Activated T-helper 1 cell treated with anti-CD3 and anti-CD28 coated beads, Interleukin-12 subunit alpha, Interleukin-12 subunit beta, Interleukin-2, Interleukin-4 antibody, amounts not matched to agents 30 ng/mL and 10 ng/mL and 1 ng/mL, durations not matched to agents 14 hours and 24 hours and 36 hours (primary cell): ENCODE data around the gene ATP2A2. TPM values are rescaled to one million over a fixed set of nuclear protein-coding genes. Genes with fewer than 3 reads are reported as not detected.

ENCODE experiments used
- DNase-seq: peaks from one replicate; pipeline ENCODE4 v3.0.0; 2021; ENCODE audit warnings: low spot score
- H3K27ac Mint-ChIP-seq: one replicate; pipeline ENCODE4 v1.8.0; 2021; ENCODE audit warnings: mild to moderate bottlenecking, mixed read lengths
- H3K27me3 Mint-ChIP-seq: one replicate; pipeline ENCODE4 v1.8.0; 2022; ENCODE audit warnings: mild to moderate bottlenecking, moderate library complexity, mixed read lengths; ENCODE audit not compliant: insufficient read depth
- H3K36me3 Mint-ChIP-seq: one replicate; pipeline ENCODE4 v1.8.0; 2021; ENCODE audit warnings: low read depth, mixed read lengths
- H3K4me1 Mint-ChIP-seq: one replicate; pipeline ENCODE4 v1.8.0; 2021; ENCODE audit warnings: low read depth, mixed read lengths
- H3K4me3 Mint-ChIP-seq: one replicate; pipeline ENCODE4 v1.8.0; 2021; ENCODE audit warnings: mild to moderate bottlenecking, moderate library complexity, mixed read lengths
- H3K9me3 Mint-ChIP-seq: one replicate; pipeline ENCODE4 v1.8.0; 2021; ENCODE audit warnings: mixed read lengths
- intact Hi-C: fragments of 100-400 bp; cut with micrococcal nuclease; formaldehyde crosslinking; loops from one replicate; pipeline ENCODE4 v1.15.1; 2024
- total RNA-seq: library from RNA; stranded (reverse); gene quantifications from 2 replicates; pipeline ENCODE4 v1.2.3, GENCODE V29; 2022

Gene ATP2A2
- total RNA-seq, 1 donor from 2014 or later = 208 TPM

- no peak overlapping the region for H3K27ac Mint-ChIP-seq
Measured at GRCh38 chr12:110269622-110270124, 11.4 kb upstream of the ATP2A2 start.

GRCh38 chr12:110270125-110270962 lies 10.7 kb upstream of the ATP2A2 start:
- Mint-ChIP-seq H3K4me3 (no peak overlapping the region), H3K27ac (no peak overlapping the region), H3K9me3 (no peaks in the 10 kb centered on the region), H3K27me3 (peaks cover 30% of the 10 kb centered on the region), H3K36me3 (no peaks in the 10 kb centered on the region), H3K4me1 (no peaks in the 10 kb centered on the region)
- DNase-seq = no peak
- intact Hi-C loops = no loop called here

More at GRCh38 chr12:110269622-110270124, 11.4 kb upstream of the ATP2A2 start:
- Mint-ChIP-seq H3K4me3 (no peak overlapping the region), H3K4me1 (no peaks in the 10 kb centered on the region), H3K9me3 (no peaks in the 10 kb centered on the region), H3K27me3 (peaks cover 32% of the 10 kb centered on the region), H3K36me3 (no peaks in the 10 kb centered on the region)
- no peak for DNase-seq
- intact Hi-C loops = no loop called here

- Mint-ChIP-seq H3K4me3 (no peak overlapping the region), H3K9me3 (no peaks in the 10 kb centered on the region), H3K36me3 (no peaks in the 10 kb centered on the region), H3K27me3 (peaks cover 32% of the 10 kb centered on the region), H3K27ac (no peak overlapping the region), H3K4me1 (no peaks in the 10 kb centered on the region)
- intact Hi-C loops = no loop called here
- no peak for DNase-seq
Measured at GRCh38 chr12:110271015-110271414, 10.0 kb upstream of the ATP2A2 start.

GRCh38 chr12:110277530-110278254 lies 3.4 kb upstream of the ATP2A2 start:
- Mint-ChIP-seq H3K4me3 (no peak overlapping the region), H3K9me3 (no peaks in the 10 kb centered on the region), H3K27ac (no peak overlapping the region), H3K4me1 (peaks cover 15% of the 10 kb centered on the region), H3K36me3 (peaks cover 7% of the 10 kb centered on the region), H3K27me3 (peaks cover 5% of the 10 kb centered on the region)
- DNase-seq = no peak
- intact Hi-C loops = no loop called here

GRCh38 chr12:110278255-110278536 lies 2.9 kb upstream of the ATP2A2 start:
- H3K27me3 Mint-ChIP-seq = peaks cover 5% of the 10 kb centered on the region
- no peaks in the 10 kb centered on the region for H3K9me3 Mint-ChIP-seq
- H3K36me3 Mint-ChIP-seq = peaks cover 12% of the 10 kb centered on the region
- intact Hi-C loops = no loop called here
- peaks cover 20% of the 10 kb centered on the region for H3K4me1 Mint-ChIP-seq
- no peak overlapping the region for H3K27ac Mint-ChIP-seq
- H3K4me3 Mint-ChIP-seq = no peak overlapping the region
- DNase-seq = no peak

- H3K27ac Mint-ChIP-seq = peak overlapping the region; percentile 85
Measured at GRCh38 chr12:110279566-110280375, 1.3 kb upstream of the ATP2A2 start.

GRCh38 chr12:110280392-110280778 lies 662 bp upstream of the ATP2A2 start:
- Mint-ChIP-seq H3K27ac (peak overlapping the region; percentile 85), H3K27me3 (peaks cover 5% of the 10 kb centered on the region), H3K9me3 (no peaks in the 10 kb centered on the region), H3K4me3 (peak overlapping the region; percentile 85), H3K36me3 (peaks cover 31% of the 10 kb centered on the region), H3K4me1 (peaks cover 42% of the 10 kb centered on the region)
- intact Hi-C loops = loop anchor here (2.0 to 10.0 kb wide), 10 partner anchors 67 to 1128 kb away; partner anchors contain the start of genes ANKRD13A, C12orf76, GIT2 and GLTP
- no peak for DNase-seq

More at GRCh38 chr12:110279566-110280375, 1.3 kb upstream of the ATP2A2 start:
- Mint-ChIP-seq H3K4me1 (peaks cover 36% of the 10 kb centered on the region), H3K4me3 (peak overlapping the region; percentile 85), H3K36me3 (peaks cover 27% of the 10 kb centered on the region), H3K27me3 (peaks cover 5% of the 10 kb centered on the region), H3K9me3 (no peaks in the 10 kb centered on the region)
- intact Hi-C loops = loop anchor here (2.0 to 10.0 kb wide), 10 partner anchors 68 to 1127 kb away; partner anchors contain the start of genes ANKRD13A, C12orf76, GIT2 and GLTP
- DNase-seq = no peak

GRCh38 chr12:110281549-110282299 lies 677 bp downstream of the ATP2A2 start:
- Mint-ChIP-seq H3K27me3 (no peaks in the 10 kb centered on the region), H3K4me1 (peaks cover 51% of the 10 kb centered on the region), H3K36me3 (peaks cover 38% of the 10 kb centered on the region), H3K9me3 (no peaks in the 10 kb centered on the region), H3K27ac (peak overlapping the region; percentile 76), H3K4me3 (peak overlapping the region; percentile 90)
- DNase-seq = peak; percentile 41
- intact Hi-C loops = loop anchor here (1.0 to 10.0 kb wide), 15 partner anchors 35 to 1129 kb away; partner anchors contain the start of genes ANKRD13A, C12orf76, FAM216A and GIT2

- H3K36me3 Mint-ChIP-seq = peaks cover 40% of the 10 kb centered on the region
- H3K4me1 Mint-ChIP-seq = peaks cover 51% of the 10 kb centered on the region
- DNase-seq = no peak
- no peaks in the 10 kb centered on the region for H3K9me3 Mint-ChIP-seq
- peak overlapping the region; percentile 76 for H3K27ac Mint-ChIP-seq
- intact Hi-C loops = loop anchor here (2.0 to 10.0 kb wide), 8 partner anchors 34 to 1130 kb away; partner anchors contain the start of genes ANKRD13A, C12orf76, GIT2 and GLTP
- no peaks in the 10 kb centered on the region for H3K27me3 Mint-ChIP-seq
- peak overlapping the region; percentile 90 for H3K4me3 Mint-ChIP-seq
Measured at GRCh38 chr12:110282300-110282860, 1.3 kb downstream of the ATP2A2 start.

- Mint-ChIP-seq H3K9me3 (no peaks in the 10 kb centered on the region), H3K27ac (peak overlapping the region; percentile 76), H3K4me3 (peak overlapping the region; percentile 90), H3K4me1 (peaks cover 51% of the 10 kb centered on the region), H3K27me3 (no peaks in the 10 kb centered on the region), H3K36me3 (peaks cover 40% of the 10 kb centered on the region)
- DNase-seq = no peak
- intact Hi-C loops = loop anchor here (2.0 to 10.0 kb wide), 8 partner anchors 34 to 1131 kb away; partner anchors contain the start of genes ANKRD13A, C12orf76, GIT2 and GLTP
Measured at GRCh38 chr12:110282956-110283817, 2.1 kb downstream of the ATP2A2 start.

- Mint-ChIP-seq H3K27ac (no peak overlapping the region), H3K4me1 (peaks cover 62% of the 10 kb centered on the region), H3K9me3 (no peaks in the 10 kb centered on the region), H3K36me3 (peaks cover 47% of the 10 kb centered on the region), H3K4me3 (peak overlapping the region; percentile 90), H3K27me3 (no peaks in the 10 kb centered on the region)
- intact Hi-C loops = loop anchor here (5.0 to 10.0 kb wide), 7 partner anchors 63 to 1132 kb away; partner anchors contain the start of genes ANKRD13A, C12orf76, GIT2 and GLTP
- DNase-seq = no peak
Measured at GRCh38 chr12:110284597-110284996, 3.5 kb downstream of the ATP2A2 start.
